ENCODE data around the gene ARMC3.
"Not testable (repeated sequence)": the region's sequence is repeated elsewhere in the genome, so short reads cannot be mapped to it uniquely, and the experiment has no call there.

Gene ARMC3, protein sequence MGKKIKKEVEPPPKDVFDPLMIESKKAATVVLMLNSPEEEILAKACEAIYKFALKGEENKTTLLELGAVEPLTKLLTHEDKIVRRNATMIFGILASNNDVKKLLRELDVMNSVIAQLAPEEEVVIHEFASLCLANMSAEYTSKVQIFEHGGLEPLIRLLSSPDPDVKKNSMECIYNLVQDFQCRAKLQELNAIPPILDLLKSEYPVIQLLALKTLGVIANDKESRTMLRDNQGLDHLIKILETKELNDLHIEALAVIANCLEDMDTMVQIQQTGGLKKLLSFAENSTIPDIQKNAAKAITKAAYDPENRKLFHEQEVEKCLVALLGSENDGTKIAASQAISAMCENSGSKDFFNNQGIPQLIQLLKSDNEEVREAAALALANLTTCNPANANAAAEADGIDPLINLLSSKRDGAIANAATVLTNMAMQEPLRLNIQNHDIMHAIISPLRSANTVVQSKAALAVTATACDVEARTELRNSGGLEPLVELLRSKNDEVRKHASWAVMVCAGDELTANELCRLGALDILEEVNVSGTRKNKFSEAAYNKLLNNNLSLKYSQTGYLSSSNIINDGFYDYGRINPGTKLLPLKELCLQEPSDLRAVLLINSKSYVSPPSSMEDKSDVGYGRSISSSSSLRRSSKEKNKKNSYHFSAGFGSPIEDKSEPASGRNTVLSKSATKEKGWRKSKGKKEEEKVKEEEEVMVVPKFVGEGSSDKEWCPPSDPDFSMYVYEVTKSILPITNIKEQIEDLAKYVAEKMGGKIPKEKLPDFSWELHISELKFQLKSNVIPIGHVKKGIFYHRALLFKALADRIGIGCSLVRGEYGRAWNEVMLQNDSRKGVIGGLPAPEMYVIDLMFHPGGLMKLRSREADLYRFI

DNA sequence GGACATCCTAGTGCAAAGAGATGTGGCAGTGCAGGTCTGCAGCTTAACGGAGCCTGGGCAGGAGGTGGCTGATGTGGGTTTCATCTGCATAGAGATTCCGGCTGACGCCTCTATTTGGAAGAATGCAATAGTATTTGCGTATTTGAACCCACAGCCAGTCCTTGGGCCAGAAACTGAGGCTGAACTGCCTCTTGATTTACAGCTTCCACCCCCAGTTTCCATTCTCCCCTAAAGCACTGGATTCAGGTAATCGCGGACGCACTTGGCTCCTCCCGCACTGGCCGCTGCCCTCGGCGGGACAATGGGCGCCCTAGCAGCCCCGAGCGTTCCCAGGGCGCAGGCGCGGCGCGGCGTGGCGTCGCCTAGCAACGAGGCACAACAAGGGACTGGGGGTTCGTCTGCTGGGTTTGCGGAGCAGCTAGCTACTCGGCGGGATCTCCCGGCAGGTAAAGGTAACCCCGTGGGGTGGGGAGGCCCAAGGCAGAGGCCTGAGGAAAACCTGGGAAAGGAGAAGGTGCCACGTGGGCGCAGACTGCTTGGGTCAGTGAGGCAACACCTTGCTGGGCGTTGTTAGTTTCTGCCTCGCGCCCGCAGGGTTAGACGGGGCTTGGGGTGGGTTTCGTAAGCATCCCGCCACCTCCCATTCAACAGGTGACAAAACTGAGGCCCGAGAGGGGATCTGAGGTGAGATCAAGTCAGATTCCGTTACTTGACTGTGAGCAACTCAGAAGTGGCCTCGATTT is at the start of gene ARMC3:
TSS of gene ARMC3 (plus strand) at position 393 of the 743 bp plus-strand sequence. CDS start 3,944 bp downstream, outside the sequence.
- DNase-seq, result peak; percentile 96

DNA sequence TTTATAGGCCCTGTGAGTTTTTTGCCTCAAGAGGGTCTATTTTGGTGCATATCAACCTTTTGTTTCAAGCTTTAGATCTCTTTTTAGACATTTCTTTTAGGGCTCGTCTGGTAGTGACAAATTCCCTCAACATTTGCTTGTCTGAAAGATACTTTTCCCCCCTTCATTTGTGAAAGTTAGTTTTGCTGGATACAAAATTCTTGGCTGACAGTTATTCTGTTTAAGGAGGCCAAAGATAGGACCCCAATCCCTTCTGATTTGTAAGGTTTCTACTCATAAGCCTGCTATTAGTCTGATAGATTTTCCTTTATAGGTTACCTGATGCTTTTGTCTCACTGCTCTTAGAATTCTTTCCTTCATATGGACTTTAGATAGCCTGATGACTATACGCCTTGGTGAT is 36.1 kb upstream of the ARMC3 start:
- no peak for DNase-seq

DNA sequence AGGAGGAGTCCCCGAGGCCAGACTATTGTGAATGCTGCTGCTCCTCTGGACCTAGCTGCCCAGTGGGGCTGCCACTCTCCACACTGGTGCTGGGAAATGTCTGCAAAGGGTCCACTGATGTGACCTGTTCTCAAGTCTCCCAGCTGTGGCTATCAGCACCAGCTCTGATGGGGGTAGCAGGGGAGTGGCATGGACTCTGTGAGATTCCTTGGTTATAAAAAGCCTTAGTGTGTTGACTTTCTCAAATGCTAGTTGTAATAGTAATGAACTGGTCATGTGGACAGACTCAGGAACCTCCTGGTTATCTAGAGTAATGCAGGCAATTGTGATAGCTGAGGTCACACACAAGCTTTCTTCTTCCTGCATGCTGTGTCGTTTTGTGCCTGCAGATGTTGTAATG is 34.1 kb upstream of the ARMC3 start:
- no peak for DNase-seq

DNA sequence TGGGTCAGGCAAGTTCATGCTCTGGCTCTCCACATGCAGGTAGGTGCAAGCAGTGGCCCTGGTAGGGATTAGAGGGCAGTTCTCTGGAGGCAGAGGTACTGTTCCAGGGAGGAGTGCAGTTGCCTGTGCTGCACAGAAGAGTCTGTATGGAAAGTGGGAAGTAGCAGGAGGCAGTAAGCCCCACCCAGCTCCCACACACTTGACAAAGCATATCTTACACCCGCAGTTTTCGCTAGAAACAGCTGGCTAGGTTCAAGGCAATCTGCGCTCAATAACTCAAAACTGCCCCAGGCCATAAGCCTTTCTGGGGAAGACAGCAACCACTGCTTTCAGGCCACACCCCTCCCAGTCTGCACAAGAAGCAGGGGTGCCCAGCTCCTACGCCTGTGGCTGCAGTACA is 33.1 kb upstream of the ARMC3 start:
- DNase-seq, result no peak

DNA sequence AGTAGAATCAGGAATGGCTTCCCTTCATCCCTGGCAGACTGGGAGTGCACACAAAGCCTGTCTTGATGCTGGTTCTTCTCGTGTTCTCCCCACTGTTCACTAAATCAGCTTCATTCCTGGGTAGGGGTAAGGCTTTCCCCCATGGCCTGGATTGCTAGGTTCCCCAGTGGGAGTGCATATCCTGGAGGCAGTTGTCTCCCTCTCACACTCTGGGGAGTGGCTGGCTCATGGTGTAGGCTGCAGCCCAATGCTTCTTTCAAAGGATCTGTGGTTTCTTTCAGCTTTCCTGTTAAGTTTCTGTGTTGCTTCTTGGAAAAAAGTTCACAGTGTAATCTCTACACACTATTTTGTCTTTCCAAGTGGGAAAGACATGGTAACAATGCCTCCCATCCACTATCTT is 32.6 kb upstream of the ARMC3 start:
- no peak for DNase-seq

DNA sequence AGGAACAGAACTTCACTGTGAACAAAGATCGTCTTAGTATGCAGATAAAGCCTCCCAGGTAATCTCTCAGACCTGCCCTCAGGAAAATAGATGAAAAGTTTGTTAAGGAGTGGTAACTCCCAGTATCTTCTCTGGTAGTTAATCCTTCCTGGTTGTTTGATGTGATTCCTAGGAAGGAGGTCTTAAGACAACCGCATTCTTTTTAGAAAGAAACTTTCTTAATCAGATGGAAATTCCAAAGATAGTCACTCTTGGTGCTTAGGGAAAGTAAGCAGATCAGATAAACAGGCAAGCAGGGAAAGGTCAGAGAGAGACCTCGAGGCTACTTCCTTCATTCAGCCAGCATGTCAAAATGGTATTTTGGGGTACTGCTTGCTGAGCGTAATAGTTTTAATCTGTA is 30.5 kb upstream of the ARMC3 start:
- DNase-seq, result no peak

DNA sequence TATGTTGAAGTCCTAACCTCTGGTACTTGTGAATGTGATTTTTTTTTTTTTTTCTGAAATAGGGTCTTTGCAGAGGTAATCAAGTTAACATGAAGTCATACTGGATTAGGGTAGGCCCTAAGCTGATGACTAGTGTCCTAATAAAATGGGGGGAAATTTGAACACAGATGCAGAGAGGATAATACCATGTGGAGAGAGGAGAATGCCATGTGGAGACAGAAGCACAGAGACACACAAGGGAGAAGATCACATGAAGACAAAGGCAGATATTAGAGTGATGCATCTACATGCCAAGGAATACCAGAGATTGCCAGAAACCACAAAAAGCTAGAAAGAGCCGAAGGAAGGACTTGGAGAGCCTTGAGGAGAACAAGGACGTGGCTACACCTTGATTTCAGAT is 28.5 kb upstream of the ARMC3 start:
- DNase-seq, result no peak

DNA sequence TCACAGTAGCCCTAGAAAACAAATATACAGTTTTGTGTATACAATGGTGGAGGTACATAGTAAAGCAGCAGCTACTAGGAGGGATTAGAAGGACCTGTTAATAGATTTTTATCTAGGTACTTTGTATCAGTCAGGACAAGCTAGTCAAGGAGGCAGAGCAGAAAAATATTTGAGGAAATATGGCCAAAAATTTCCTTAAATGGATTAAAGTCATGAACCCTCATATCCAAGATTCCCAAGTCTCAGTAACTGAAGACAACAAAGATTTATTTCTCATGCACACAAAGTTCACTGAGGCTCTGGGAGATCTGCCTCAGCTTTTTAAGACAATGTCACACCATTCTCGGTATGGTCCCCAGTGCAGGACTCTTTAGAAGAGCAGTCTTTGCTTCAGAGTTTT is 28.1 kb upstream of the ARMC3 start:
- DNase-seq, result no peak

DNA sequence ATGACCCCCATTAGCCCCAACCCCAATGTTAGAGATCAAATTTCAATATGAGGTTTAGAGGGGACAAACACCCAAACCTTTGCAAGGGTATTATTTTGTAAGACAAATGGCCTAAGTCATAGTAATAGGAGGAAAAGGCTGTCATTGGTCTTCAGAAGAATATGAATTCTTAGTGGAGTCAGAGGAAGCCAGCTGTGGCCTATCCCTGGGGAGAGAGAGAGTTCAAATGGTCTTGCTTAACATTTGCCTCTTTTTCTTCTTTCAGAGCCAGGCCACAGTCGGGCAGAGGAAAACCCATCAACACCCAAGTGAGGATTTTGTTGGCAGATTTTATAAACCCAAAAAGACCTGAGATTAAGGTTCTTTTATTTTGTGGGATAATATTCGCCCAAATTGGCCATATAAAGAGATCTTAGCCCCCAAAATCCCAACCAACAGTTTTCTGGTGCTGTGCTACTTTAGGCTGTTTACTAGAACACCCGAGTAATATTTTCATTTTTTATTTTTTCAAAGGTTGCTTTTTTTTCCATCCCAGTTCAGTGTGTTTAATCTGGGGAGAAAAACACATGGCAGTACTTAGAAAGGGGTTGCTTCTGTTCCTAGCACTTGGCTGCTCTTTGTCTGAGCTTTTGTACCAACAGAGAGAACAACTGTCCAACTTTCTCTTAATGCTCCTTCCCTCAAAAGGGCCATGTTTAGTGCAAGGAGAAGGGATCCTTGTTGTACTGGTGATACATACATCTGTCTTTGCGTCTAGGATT is 26.8 kb upstream of the ARMC3 start:
- no peak for DNase-seq

DNA sequence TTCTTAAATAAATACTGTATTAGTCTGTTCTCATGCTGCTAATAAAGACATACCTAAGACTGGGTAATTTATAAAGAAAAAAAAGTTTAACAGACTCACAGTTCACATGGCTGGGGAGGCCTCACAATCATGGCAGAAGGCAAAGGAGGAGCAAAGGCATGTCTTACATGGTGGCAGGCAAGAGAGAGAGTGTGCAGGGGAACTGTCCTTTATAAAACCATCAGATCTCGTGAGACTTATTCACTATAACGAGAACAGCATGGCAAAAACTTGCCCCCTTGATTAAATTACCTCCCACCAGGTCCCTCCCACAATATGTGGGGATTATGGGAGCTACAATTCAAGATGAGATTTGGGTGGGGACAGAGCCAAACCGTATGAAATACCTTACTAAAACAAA is 25.7 kb upstream of the ARMC3 start:
- DNase-seq, result not testable (repeated sequence)

DNA sequence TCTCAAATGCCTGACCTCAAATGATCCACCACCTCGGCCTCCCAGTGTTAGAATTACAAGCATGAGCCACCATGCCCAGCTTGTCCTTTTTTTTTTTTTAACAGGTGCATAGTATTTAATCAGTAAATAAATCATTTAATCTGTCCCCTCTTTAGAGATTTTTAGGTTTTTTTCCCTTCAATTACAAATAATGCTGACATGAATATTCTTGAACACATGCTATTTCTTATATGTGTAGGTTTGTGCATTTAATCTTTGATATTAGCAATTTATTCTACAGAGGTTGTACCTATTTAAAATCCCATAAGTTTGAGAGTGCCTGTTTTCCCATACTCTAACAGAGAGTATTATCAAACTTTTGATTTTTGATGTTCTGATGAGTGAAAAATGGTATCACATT is 24.2 kb upstream of the ARMC3 start:
- no peak for DNase-seq

DNA sequence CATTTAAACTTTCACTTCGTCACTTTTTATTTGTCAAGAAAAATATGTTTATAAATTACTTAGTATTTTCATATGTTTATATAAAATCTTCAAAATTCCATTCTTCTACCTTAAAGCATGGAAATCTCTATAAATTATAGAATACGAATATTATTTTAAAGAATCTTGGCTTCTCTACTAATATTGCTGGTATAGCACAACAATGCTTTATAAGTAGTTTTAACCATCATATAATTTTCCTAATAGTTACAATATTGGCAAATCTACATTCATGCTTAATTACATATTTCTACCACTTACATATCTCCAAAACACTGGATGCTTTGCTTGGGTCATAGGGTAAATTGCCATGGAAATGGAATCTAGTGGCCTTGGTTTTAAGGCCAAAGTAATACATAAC is 21.1 kb upstream of the ARMC3 start:
- no peak for DNase-seq

DNA sequence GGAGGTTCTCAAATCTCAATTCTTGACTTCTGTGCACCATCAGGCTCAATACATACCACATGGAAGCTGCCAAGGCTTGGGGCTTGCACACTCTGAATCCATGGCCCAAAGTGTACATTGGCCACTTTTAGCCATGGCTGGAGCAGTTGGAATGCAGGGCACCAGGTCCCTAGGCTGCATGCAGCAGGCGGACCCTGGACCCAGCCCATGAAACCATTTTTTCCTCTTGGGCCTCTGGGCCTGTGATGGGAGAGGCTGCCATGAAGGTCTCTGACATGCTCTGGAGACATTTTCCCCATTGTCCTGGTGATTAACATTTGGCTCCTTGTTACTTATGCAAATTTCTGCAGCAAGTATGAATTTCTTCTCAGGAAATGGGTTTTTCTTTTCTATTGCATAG is 19.0 kb upstream of the ARMC3 start:
- DNase-seq, result no peak

DNA sequence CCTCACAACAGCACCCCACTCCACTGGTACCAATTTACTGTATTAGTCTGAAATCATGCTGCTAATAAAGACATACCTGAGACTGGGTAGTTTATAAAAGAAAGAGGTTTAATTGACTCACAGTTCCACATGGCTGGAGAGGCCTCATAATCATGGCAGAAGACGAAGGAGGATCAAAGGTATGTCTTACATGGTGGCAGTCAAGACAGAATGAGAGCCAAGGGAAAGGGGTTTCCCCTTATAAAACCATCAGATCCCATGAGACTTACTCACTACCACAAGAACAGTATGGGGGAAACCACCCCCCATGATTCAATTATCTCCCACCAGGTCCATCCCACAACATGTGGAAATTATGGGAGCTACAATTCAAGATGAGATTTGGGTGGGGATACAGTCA is 18.2 kb upstream of the ARMC3 start:
- not testable (repeated sequence) for DNase-seq

DNA sequence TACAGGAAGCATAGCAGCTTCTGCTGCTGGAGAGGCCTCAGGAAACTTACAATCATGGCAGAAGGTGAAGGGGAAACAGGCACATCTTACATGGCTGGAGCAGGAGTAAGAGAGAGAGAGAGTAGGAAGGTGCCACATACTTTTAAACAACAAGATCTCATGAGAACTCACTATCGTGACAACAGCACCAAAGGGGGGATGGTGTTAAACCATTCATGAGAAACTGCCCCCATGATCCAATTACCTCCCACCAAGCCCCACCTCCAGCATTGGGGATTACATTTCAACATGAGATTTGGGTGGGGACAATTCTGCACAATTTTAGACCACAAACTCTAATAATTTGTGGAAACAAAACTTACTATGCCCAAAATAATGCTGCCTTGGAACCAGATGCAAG is 16.8 kb upstream of the ARMC3 start:
- DNase-seq, result no peak

DNA sequence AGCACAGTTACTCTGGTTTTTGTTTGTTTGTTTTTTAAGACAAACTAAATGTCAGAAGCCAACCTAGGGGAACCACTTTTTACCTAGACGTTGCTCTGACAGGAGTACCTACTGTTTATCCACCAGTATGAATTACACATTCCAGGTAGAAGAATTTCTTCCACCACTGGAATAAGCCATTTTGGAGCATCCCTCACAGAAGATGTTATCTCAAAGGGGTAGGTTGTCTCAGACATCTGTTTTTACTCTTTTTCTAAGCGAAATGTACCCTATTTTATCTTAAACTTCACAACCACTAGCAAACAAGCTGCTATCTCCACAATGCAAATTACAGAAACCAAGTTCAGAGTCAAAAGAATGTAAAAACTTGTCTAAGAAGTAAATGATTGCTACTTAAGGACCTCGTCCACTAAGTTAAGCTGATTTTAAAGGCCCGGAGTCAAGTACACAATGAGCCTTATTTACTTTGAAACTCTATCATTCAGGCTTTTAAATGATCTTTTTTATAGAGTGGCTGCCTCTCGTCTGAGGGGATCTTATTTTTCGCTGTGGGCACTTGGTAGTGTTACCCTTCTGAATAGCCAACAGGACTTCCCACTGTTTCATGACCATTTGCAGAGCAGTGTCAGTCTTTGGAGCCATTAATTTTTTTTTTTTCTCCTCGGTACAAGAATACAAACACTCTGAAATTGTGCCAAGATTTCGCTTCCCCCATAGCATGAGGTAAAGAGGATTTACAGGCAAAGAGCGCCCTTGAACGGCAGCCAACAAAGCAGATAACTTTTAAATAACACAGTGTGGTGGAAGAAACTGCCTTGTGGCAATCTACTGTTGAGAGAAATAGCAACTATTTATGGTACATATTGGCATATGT is 15.7 kb upstream of the ARMC3 start:
- no peak for DNase-seq

DNA sequence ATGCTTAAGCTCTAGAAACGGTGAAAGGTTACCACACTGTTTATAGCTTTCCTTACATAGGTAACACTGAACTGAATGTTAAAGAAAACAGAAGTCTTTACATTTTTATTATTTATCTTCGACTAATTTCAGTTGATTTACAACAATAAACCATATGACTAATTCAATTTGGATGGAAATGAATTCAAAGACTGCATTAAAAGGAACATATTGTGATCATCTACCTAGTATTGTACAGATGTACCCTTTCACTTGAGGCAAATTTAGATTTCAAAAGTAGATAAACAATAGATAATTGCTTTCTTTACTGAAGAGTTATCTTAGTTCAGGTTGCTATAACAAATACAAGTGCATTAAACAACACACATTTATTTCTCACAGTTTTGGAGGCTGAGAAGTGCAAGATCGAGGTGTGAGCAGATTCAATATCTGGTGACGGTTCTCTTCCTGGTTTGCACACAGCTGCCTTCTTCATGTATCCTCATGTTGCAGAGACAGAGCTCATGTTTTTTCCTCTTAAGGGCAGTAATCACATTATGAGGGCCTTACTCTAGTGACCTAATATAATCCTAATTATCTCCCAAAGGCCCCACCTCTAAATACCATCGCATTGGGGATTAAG is 15.0 kb upstream of the ARMC3 start:
- DNase-seq, result no peak

DNA sequence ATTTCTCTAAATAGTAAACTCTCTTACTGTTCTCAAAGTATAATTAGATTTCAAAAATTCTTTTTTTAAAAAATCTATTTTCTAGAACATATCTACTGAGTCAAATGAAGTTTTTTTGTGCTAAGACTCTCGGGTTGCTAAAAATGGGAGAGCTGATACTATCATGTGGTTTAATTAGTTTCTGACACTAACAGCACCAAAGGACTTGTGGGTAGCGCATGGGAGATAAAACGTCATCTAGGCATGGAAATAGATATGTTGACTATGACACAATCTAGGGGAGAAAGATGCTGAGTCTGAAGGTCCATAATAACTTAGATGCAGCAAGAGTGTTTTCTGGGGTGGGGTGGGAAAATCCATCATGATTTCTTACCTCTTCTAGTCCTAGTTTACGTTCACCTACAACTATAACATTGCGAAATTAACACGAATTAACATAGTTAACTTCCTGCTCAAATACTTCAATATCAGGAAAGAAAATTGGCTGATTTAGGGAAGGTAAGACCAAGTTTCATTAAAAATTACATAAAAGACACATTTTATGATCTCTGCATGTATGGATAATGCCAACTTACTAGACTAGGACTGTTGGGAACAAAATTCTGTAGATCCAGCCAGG is 14.3 kb upstream of the ARMC3 start:
- DNase-seq, result no peak

DNA sequence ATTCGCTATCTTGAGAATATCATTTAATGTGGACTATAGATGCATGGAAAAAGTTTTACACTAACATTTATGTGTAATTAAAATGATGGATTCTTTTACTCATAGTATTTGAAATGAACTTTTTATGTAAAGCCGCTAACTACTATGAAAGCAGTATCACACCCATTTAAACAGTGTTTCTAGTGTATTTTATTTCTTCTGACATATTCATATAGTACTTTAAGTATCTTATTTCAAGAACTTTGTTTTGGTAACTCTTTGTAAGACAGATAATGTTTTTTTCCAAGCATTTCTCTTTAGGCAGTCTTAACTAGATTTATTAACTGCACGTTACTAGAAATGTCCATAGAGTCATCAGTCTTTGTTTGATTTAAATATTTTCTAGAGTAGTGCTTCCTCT is 12.5 kb upstream of the ARMC3 start:
- no peak for DNase-seq

DNA sequence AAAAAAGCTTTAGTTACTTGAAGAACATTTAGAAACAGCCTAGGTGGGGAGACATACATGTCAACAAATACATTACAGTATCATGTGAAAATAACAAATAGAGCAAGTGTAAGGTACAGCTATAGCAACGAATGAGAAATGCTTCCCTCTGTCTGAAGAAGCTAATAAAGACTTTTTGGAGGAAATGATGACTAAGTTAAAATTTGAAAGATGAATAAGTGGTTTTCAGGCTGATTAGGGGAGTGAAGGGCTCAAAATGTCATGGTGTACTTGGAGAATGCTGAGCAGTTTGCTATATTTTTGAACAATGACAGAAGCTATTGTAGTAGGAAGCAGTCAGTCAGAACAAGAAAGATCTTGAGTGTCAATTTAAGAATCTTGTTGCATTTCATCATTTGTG is 2.8 kb upstream of the ARMC3 start:
- no peak for DNase-seq

DNA sequence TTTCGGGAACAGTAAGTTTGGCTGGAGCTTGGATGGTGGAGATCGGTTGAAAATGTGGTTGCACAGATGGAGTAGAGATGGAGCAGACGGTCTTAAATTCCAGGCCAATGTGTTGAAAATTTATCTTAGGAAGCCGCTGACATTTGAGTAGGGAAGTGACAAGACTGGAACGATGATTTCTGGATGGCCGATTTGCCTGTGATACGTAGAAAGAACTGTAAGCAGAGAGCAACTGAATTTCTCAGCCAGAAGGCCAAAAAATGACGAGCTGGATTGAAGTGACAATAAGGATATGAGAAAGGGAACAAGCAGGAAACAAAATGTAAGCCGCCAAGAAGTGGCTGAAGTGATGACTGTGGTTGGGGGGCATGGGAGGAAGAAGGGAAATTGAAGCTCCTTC is 687 bp upstream of the ARMC3 start:
- no peak for DNase-seq

Data from DMS53 (cell line).